NCI-H774 (cell line): ENCODE data around the gene CD58.

Experiments used
- DNase-seq: peaks from one replicate; lab custom pipeline; 2025; lab: John Stamatoyannopoulos, UW

The CD58 gene

DNA sequence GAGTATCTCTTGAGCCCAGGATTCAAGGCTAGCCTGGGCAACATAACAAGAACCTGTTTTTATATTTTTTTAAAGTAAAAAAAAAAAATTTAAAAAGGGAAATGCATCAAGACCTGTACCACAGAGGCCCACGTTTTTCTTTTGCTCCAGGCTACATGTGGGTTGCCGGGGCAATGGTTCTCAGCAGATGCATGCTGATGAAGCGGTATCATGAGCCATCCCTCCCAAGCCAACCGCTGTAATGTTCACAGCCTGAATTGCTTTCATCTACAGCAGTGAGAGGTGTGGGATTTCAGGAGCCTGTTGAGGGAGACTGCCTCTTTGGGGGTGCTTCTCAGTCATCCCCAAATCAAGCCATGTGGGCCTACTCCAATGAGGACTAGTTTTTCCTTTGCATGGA lies 60.5 kb downstream of the CD58 start:
- DNase-seq = no peak

DNA sequence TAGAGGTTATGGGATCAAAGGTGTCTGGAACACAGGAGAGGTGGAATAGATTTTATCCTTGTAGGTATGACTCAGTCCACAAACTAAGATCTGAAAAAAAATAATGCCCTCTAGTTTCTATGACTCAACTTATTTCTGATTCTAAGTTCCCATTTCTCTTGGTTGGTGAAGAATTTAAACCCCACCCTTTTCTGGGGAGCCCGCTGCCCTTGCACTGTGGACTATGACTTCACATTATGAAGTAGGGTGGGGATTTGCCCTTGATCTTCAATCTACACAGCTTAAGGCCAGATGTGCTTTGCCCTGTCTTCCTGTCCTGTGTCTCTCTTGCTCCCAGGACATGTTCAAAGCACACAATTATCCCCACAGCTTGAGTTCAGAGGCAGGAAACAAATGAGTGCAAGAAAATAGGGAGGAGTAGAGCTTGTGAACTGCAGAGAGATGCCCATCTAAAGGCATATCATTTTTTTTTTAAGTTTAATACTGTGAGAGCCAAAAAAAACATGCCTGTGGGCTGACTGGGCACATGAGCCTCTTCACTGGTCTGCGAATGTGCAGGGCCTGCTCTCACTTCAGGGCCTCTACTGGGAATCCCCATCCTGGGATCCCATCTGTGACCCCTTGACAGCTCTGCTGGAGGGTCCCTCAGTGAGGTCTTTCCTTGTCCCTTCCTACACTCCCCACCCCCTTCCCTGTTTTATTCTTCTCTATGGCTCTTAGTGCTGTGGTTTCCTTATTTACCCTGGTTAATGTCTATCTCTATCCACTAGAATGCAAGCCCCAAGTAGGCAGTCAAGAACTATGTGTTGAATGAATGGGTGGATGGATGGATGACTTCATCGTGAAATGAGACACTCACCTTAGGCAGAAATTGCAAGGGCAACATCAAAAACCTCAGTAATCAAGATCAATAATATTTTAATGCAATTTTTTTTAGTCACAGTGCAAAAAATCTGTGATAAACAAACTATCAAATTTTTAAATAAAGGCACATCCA lies 61.5 kb downstream of the CD58 start:
- no peak for DNase-seq

DNA sequence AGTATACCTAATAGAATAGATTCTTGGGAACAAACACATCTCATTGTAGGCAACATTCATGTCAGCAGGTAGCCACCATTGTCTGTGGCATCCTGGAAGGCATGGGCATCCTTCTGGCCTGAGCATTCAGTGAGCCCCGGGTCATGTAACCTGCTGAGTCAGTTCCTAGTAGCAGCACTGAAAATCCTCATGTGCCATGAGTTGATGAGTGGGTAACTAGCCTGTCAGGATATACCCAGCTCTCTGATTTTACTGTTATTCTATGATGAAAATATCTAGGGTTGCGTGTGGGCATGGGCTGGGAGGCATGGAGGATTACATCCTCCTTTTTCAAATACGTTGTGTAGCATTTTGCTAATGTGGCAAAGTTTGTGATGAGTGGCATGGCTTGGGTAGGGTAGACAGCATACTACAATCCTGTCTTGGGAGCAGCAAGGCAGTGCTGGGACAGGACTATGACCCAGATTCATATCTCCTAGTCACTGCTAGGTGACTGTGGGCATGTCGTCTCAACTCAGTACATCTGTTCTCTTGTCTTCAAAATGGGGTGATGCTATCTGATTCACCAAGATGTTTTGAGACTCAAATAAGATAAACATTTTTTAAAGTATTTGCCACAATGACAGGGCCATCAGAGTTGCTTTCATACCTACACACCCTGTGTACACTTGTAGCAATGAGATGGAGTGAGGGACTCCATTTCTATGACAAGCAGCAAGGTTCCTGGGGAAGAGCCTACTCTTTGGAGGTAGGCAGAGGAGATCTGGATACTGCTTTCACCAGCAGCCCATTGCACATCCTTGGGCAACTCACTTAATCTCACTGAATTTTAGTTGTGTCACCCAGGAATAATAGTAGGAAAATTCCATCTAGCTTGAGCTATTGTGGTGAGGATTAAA lies 62.5 kb downstream of the CD58 start:
- no peak for DNase-seq

DNA sequence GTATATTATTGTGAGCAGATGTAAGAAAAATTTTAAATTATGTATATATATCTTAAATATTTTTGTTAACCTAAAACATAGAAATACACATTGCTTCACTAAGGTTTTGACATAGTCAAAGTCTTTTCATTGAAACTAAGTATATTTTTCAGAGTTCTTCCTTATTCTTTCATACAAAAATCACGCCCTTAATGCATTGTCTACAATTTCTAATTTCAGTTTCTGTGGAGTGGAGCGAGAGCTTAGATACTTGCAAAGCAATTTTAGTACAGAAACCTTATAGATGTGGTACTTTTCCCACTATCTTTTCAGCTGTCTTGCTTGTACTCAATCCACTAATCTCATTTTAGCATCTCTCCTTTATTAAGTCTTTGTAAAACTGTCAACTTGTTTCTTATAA lies 63.2 kb downstream of the CD58 start:
- DNase-seq = no peak

DNA sequence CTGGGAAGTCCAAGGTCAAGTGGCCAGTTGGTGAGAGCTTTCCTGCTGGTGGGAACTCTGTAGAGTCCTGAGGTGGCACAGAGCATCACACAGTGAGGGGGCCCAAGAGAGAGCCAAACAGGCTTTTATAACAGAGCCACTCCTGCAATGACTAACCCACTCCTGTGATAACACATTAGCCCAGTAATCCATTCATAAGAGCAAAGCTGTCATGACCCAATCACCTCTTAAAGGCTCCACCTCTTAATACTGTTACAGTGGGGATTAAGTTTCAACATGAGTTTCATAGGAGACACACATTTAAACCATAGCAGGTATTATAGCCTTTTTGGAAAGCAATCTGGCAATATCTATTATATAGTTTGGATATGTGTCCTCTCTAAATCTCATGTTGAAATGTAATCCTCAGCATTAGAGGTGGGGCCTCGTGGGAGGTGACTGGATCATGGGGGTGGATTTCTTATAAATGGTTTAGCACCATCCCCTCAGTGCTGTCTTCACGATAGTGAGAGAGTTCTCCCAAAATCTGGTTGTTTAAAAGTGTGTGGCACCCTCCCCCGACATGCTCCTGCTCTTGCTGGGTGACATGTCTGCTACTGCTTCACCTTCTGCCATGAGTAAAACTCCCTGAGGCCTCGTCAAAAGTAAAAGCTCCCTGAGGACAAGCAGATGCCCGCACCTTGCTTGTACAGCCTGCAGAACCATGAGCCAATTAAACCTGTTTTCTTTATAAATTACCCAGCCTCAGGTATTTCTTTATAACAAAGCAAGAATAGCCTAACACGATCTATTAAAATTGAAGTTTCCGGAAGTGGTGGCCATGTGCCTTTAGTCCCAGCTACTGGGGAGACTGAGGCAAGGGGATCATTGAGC lies 64.5 kb downstream of the CD58 start:
- no peak for DNase-seq

DNA sequence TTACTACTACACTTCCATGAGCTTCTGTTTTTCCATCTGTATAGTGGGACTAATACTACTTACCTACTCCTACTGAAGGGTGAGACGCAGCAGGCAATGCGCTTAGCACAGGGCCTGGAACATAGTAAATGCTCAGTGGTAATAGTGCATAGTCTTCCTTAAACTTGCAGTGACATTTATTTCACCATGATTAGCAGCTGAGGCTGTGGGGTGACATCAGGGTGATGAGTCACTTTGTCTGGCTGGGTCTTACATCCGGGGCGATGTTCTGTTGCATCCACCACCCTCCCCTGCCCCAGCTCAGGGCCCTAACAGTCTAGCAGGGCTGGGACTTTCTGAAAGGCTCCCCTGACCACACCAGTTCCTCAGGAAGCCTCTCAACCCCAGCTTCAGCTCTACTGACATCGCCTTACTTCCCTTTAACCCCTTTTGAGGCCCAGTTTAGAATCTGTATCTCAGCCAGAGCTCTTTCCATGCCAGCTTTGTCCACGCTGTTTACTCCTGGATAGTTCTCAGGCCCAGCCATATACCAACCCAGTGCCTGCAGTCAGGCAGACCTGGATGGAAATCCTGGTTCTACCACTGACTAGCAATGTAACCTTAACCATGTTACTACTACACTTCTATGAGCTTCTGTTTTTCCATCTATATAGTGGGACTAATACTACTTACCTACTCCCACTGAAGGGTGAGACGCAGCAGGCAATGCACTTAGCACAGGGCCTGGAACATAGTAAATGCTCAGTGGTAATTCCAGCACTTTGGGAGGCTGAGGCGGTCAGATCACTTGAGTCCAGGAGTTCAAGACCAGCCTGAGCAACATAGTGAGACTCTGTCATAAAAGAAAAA lies 66.3 kb downstream of the CD58 start:
- DNase-seq = no peak

DNA sequence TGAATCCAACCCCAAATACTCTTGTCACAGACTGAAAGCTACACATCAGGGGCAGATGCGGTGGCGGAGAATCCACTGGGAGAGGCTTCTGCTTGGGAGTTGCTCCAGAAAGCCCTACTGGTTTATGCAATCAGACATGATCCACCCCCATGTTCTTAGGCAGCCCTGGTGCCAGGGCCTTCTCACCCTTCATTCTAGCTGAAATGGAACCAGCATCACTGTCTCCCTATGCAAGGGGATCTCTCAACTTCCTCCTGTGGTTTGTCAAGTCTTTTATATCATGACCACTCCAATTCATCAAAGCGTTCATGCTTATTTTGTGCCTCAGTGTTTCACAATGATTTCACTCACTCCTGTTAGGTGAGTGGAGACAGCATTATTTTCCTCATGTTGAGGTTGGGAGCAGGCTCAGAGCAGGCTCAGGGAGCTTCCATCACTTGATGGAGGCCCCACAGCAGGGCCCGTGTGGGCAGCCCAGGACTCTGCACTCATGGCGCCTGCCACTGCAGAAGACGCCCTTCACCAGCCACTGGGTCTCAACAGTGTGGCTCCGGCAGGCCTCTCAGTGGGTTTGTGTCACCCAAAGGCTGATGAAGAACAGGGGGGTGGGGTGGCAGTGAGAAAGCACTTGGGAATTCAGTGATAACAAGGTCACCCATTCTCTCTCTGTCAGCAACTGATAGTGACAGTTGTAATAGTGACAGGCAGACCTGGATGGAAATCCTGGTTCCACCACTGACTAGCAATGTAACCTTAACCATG lies 67.1 kb downstream of the CD58 start:
- no peak for DNase-seq

DNA sequence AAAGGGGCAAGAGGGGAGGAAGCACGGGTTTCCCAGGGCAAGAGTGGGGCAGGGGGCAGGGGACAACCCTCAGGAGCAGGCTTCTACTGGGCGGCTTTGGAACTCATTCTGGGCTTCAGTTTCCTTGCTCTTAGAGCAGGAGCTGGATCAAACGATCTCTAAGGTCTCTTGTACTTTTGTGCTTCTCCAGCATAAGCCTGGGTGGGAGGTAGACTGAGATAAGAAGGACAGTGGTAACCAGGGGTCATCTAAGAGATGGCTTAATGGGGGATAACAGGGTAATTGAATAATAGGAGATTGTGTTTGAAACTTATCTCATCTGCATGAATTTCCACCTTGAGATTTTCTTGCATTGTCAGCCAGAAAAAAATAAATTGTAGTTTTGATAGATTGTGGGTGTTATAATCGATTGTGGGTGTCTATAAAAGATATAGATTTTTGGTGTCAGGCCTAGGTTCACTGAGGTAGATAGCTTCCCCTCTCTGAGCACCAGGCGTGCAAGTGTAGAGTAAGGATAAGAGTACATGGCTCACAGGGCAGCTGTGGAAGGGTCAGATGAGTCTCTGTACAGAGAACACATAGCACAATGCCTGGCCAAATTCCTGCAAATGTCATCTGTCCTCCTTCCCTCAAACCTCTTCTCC lies 68.0 kb downstream of the CD58 start:
- DNase-seq = no peak

DNA sequence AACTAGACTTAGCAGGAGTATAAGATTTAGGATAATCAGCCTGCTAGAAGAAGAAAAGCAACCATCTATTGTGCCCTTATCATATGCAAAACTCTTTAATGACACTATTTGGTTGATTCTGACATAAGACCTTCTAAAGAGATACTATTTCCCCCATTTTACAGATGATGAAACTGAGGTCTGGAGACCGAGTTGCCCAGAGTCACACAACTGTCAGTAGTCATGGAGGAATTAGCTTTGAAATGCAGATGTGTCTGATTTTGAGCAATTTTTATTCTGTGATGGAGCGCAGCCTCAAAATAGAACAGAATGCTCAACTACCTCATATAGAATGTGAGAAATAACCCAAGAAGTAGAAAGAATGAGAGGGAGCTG lies 69.0 kb downstream of the CD58 start:
- DNase-seq = no peak

DNA sequence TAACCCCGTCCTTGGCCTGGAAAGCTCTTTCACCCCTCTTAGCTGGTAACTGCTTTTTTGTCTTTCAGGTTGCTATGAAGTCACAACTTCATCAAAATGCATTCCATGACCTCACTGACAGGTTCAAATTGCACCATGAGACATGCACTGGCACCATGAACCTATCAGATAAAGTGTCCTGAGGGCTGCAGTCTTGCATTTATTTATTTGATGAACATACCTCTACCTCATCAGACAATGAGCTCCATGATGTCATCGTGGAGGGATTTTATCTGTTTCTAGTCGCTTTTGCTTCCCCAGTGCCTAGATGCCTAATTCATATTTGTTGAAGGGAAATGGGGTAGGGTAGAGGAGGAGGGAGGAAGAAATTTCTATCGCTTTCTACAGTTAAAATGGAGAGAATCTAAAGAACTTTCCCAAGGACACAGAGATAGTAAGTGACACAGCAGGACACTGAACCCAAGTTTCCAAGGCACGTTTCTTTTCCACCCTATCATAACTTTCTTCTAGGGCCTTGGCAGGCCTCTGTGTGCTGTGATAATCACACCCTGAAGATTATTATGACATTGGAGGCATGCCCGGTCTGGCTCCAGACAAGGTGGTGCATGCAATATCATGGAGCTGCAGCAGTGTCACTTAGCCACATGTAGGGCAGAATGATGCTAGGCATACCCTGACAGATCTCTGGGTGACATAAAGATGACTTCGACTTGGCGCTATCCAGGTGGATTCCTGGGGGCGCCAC lies 69.5 kb downstream of the CD58 start:
- no peak for DNase-seq

DNA sequence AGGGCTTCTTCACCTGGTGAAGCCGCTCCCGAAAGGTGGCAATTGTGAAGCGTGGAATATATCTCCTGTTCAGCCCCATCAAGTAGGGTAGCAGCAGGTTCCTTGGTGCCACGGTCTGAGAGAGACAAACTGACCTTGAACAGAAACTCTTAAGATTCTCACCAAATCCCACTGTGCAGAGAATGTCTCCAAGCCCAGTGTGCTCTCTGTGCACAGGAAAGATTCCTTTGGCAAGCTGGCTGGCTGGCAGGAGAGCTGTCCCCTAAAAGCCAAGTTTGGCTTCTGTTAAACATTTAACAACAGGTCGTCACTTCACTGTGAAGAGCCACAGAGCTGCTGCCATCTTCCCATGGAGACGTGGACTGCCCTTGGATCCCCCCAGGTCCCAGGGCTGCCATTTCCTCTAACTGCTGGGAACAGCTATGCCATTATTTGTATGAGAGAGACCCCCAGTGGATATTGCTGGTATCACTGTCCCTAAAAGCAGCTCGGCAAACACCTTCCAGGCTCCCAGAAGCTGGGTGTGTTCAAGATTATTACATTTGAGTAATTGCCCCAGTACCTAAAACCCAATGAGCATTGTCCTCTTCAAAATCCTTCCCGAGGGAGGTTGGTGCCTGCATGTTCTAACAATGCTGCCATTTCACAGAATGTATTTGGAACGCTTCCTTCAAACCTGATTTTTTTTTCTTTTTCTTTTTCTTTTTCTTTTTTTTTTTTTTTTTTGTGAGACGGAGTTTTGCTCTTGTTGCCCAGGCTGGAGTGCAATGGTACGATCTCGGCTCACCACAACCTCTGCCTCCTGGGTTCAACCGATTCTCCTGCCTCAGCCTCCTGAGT lies 71.8 kb downstream of the CD58 start:
- DNase-seq = peak; percentile 44

DNA sequence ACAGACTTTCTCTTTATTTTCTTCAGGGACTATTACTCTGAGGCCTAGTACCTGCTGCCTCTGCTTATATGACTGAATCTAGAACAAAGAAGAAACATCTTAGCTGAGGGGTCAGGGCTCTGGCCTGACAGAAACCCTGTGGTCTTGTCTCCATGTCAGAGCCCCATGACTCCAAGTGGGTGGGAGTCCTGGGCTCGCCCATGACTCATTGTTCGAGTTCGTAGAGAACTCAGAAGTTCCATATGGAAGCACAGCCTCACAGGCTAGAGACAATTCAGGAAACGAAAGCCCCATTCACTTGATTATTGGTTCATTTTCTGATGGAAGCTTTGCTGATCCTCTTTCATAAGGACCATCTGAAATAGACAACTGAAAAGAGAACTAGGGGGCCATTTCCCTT lies 73.2 kb downstream of the CD58 start:
- no peak for DNase-seq

DNA sequence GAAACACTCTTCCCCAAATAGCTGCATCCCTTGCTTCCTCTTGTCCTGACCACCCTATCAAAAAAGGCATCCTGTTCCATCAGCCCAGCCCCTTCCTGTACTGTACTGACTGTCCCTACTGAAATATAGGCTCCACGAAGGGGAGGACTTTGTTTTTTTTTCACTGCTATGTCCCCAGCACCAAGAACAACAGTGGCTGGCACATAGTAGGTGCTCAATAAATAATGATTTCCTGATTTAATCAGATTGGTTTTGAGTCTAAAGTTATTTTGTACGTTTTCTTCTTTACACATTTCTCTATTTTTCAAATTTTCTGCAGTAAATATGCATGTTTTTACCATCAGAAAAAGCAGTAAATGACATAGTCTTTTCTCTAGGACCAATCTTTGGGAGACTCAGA lies 73.9 kb downstream of the CD58 start:
- no peak for DNase-seq

DNA sequence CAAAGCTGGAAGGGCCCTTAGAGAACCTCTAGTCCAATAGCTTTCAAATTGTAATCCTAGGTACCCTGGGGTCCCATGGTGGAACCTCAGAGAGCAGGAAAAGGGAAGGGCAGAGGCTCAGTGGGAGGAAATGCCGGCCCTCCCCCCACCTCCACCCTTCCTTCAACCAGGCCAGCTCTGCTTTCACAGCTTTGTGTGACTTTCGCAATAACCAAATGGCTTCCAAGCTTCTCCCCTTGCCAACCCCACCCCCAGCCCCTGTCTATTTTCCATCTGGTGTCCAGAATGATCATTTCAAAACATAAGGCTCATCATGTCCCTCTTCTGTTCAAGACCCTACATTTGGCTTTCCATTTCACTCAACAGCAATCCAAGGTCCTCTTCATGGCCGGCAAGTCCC lies 74.4 kb downstream of the CD58 start:
- no peak for DNase-seq

DNA sequence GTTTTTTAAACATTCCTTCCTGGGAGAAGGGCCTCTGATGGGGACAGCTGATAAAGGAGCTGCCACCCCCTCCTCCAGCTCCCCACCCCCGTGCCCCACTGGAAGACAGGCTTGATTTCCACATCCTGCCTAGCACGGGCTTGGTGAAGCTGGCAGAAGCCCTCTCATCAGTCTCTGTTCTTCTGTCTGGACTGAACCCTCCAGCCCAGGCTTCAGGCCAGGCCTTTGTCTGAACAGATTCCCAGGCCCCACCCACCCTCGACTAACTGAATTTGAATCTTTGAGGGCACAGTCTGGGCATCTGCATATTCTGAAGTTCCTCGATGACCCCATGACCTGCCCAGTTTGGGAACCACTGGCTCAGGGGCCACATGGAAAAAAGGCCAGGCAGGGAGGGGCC lies 75.3 kb downstream of the CD58 start:
- DNase-seq = no peak

DNA sequence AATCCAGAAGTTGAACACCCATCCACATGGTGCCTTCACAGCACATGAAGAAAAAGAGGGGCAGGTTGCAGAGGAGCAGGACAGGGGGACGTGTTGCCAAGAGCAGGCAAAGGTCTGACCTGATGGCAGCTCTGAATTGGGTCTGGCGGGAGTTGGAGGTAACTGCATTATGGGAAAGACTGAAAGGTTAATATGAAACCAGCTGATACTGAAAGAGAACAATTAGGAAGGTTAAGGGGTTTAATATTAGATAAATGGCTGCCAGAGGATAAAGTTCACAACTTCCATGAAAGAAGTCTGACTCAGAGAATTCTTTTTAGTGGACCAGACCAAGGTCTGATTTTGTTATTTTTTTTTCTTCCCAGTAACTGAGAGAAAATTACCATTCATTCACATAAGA lies 76.1 kb downstream of the CD58 start:
- DNase-seq = no peak

DNA sequence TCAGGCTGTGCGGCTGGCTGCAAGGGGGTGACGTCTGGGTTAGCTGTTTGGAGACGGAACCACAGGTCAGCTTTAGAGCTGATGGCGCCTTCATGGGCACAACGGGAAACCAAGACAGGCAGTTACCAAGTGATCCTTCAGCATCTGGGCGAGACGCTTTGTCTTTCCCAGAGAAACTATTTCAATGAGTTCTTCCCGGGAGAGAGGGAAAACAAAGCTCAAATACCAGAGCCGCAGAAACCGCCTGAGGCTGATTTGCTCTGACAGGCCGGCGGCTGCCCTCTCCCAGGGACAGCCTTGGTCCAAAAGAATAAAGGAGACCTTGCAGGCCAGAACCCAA lies 76.5 kb downstream of the CD58 start:
- DNase-seq = no peak
